SJCRH30 (cell line): ENCODE data around the gene FUZ. TPM values are rescaled to one million over a fixed set of nuclear protein-coding genes. Genes with fewer than 3 reads are reported as not detected.

Source experiments
- DNase-seq, 2 experiments: peaks; one replicate each; pipeline ENCODE4 v3.0.0-alpha.2; 2015 to 2020
- H3K27ac ChIP-seq: fragments of 250-450 bp; sonication (Bioruptor Pico); 2 replicates; pipeline ENCODE4 v1.5.1; 2020; ENCODE audit warnings: mild to moderate bottlenecking, moderate library complexity
- H3K27me3 ChIP-seq: fragments of 250-450 bp; sonication (Bioruptor Pico); 2 replicates; pipeline ENCODE4 v1.5.1; 2020; ENCODE audit warnings: mild to moderate bottlenecking, moderate library complexity
- H3K36me3 ChIP-seq: fragments of 250-450 bp; sonication (Bioruptor Pico); 2 replicates; pipeline ENCODE4 v1.5.1; 2020; ENCODE audit warnings: mild to moderate bottlenecking, moderate library complexity
- H3K4me1 ChIP-seq: fragments of 250-450 bp; sonication (Bioruptor Pico); 2 replicates; pipeline ENCODE4 v1.5.1; 2020; ENCODE audit warnings: mild to moderate bottlenecking, moderate library complexity
- H3K4me3 ChIP-seq: fragments of 250-450 bp; sonication (Bioruptor Pico); 2 replicates; pipeline ENCODE4 v1.5.1; 2020; ENCODE audit warnings: mild to moderate bottlenecking, moderate library complexity
- H3K9me3 ChIP-seq: fragments of 250-450 bp; sonication (Bioruptor Pico); replicated peaks from 2 replicates; pipeline ENCODE4 v1.5.1; 2020; ENCODE audit warnings: mild to moderate bottlenecking, moderate library complexity
- total RNA-seq: library from RNA; depleted of rRNA; stranded (reverse); fragments of >200 nt; shearing (Covaris generic); gene quantifications from 2 replicates; pipeline ENCODE4 v1.2.3, GENCODE V29; 2014

The FUZ gene
- total RNA-seq, 1 experiment from 2014 or later = 27.6 TPM

GRCh38 chr19:49774969-49775368, 38.1 kb downstream of the FUZ start:
- Histone ChIP-seq H3K27ac (no peak overlapping the region), H3K36me3 (0 out of 2 replicates have a peak, but pooled peaks cover 3% of the 10 kb centered on the region), H3K27me3 (no peaks in the 10 kb centered on the region), H3K4me3 (no peak overlapping the region), H3K4me1 (no peaks in the 10 kb centered on the region), H3K9me3 (no peaks in the 10 kb centered on the region)
- DNase-seq = no peak

- peaks cover 3% of the 10 kb centered on the region; the same call in 1 of the 2 replicates for H3K36me3 ChIP-seq
- H3K27me3 ChIP-seq = no peaks in the 10 kb centered on the region
- no peak overlapping the region for H3K4me3 ChIP-seq
- no peak for DNase-seq
- no peaks in the 10 kb centered on the region for H3K4me1 ChIP-seq
- H3K9me3 ChIP-seq = no peaks in the 10 kb centered on the region
- H3K27ac ChIP-seq = no peak overlapping the region
These were observed 39.3 kb downstream of the FUZ start for GRCh38 chr19:49773663-49774350.

GRCh38 chr19:49772850-49773432, 40.2 kb downstream of the FUZ start:
- Histone ChIP-seq H3K9me3 (no peaks in the 10 kb centered on the region), H3K4me3 (no peak overlapping the region), H3K27me3 (no peaks in the 10 kb centered on the region), H3K4me1 (0 out of 2 replicates have a peak, but pooled peaks cover 1% of the 10 kb centered on the region), H3K27ac (no peak overlapping the region), H3K36me3 (peaks cover 3% of the 10 kb centered on the region; the same call in 1 of the 2 replicates)
- no peak for DNase-seq

- H3K9me3 ChIP-seq = no peaks in the 10 kb centered on the region
- H3K36me3 ChIP-seq = peaks cover 3% of the 10 kb centered on the region; the same call in 1 of the 2 replicates
- no peak overlapping the region for H3K4me3 ChIP-seq
- H3K27me3 ChIP-seq = no peaks in the 10 kb centered on the region
- no peak for DNase-seq
- no peak overlapping the region for H3K27ac ChIP-seq
- H3K4me1 ChIP-seq = 0 out of 2 replicates have a peak, but pooled peaks cover 3% of the 10 kb centered on the region
These were observed 41.4 kb downstream of the FUZ start for GRCh38 chr19:49771674-49772139.

GRCh38 chr19:49770529-49770928, 42.6 kb downstream of the FUZ start:
- Histone ChIP-seq H3K4me3 (no peak overlapping the region), H3K36me3 (no peaks in the 10 kb centered on the region; the same call in 1 of the 2 replicates), H3K4me1 (0 out of 2 replicates have a peak, but pooled peaks cover 4% of the 10 kb centered on the region), H3K9me3 (no peaks in the 10 kb centered on the region), H3K27me3 (no peaks in the 10 kb centered on the region), H3K27ac (no peak overlapping the region)
- DNase-seq = no peak

GRCh38 chr19:49767967-49768581, 45.0 kb downstream of the FUZ start:
- no peaks in the 10 kb centered on the region; the same call in 1 of the 2 replicates for H3K36me3 ChIP-seq
- no peak for DNase-seq
- peak overlapping the region; percentile 87 for H3K4me3 ChIP-seq
- no peaks in the 10 kb centered on the region for H3K9me3 ChIP-seq
- 0 out of 2 replicates have a peak, but pooled peaks cover 6% of the 10 kb centered on the region for H3K4me1 ChIP-seq
- H3K27me3 ChIP-seq = no peaks in the 10 kb centered on the region
- H3K27ac ChIP-seq = no peak overlapping the region; the same call in 1 of the 2 replicates

- Histone ChIP-seq H3K4me3 (peak overlapping the region; percentile 87), H3K27me3 (no peaks in the 10 kb centered on the region), H3K27ac (peak overlapping the region; percentile 80), H3K4me1 (0 out of 2 replicates have a peak, but pooled peaks cover 6% of the 10 kb centered on the region), H3K36me3 (no peaks in the 10 kb centered on the region; the same call in 1 of the 2 replicates), H3K9me3 (no peaks in the 10 kb centered on the region)
- peak; percentile 17 to 29 for DNase-seq
These were observed 45.7 kb downstream of the FUZ start for GRCh38 chr19:49767381-49767780.

GRCh38 chr19:49766930-49767299, 46.2 kb downstream of the FUZ start, which contains the start of gene AP2A1:
TSS of gene AP2A1 (plus strand) at chr19:49767001. CDS start at chr19:49767134, 133 bp downstream.
- Histone ChIP-seq H3K27ac (peak within 1 kb of the TSS; percentile 80), H3K27me3 (no peaks in the 10 kb centered on the region), H3K9me3 (no peaks in the 10 kb centered on the region), H3K4me1 (0 out of 2 replicates have a peak, but pooled peaks cover 6% of the 10 kb centered on the region), H3K36me3 (no peaks in the 10 kb centered on the region; the same call in 1 of the 2 replicates), H3K4me3 (peak within 1 kb of the TSS; percentile 87)
- DNase-seq = no peak

GRCh38 chr19:49766007-49766929, 46.8 kb downstream of the FUZ start:
- peak overlapping the region; percentile 80 for H3K27ac ChIP-seq
- 0 out of 2 replicates have a peak, but pooled peaks cover 6% of the 10 kb centered on the region for H3K4me1 ChIP-seq
- no peaks in the 10 kb centered on the region for H3K9me3 ChIP-seq
- H3K36me3 ChIP-seq = no peaks in the 10 kb centered on the region; the same call in 1 of the 2 replicates
- H3K4me3 ChIP-seq = peak overlapping the region; percentile 42
- no peaks in the 10 kb centered on the region for H3K27me3 ChIP-seq
- peak; percentile 100 for DNase-seq

GRCh38 chr19:49764341-49764740, 48.8 kb downstream of the FUZ start:
- no peak for DNase-seq
- Histone ChIP-seq H3K27ac (no peak overlapping the region), H3K4me1 (0 out of 2 replicates have a peak, but pooled peaks cover 6% of the 10 kb centered on the region), H3K4me3 (no peak overlapping the region), H3K27me3 (no peaks in the 10 kb centered on the region), H3K9me3 (no peaks in the 10 kb centered on the region), H3K36me3 (no peaks in the 10 kb centered on the region; the same call in 1 of the 2 replicates)

- Histone ChIP-seq H3K27ac (no peak within 1 kb of the TSS), H3K4me3 (no peak within 1 kb of the TSS)
These were observed 49.9 kb downstream of the FUZ start, which contains the start of gene TSKS for GRCh38 chr19:49763230-49763629. TSS of gene TSKS (minus strand) at chr19:49763306. CDS start at chr19:49763247, 59 bp downstream.

GRCh38 chr19:49761625-49762311, 51.3 kb downstream of the FUZ start:
- H3K27ac ChIP-seq = no peak overlapping the region
- no peaks in the 10 kb centered on the region for H3K27me3 ChIP-seq
- no peaks in the 10 kb centered on the region for H3K36me3 ChIP-seq
- 0 out of 2 replicates have a peak, but pooled peaks cover 3% of the 10 kb centered on the region for H3K4me1 ChIP-seq
- DNase-seq = peak; percentile 11 to 26
- H3K4me3 ChIP-seq = no peak overlapping the region
- H3K9me3 ChIP-seq = no peaks in the 10 kb centered on the region

More at GRCh38 chr19:49763230-49763629, 49.9 kb downstream of the FUZ start, which contains the start of gene TSKS:
- Histone ChIP-seq H3K27me3 (no peaks in the 10 kb centered on the region), H3K9me3 (no peaks in the 10 kb centered on the region), H3K36me3 (no peaks in the 10 kb centered on the region), H3K4me1 (0 out of 2 replicates have a peak, but pooled peaks cover 6% of the 10 kb centered on the region)
- DNase-seq = no peak

GRCh38 chr19:49761249-49761624, 51.9 kb downstream of the FUZ start:
- H3K4me1 ChIP-seq = 0 out of 2 replicates have a peak, but pooled peaks cover 3% of the 10 kb centered on the region
- H3K36me3 ChIP-seq = no peaks in the 10 kb centered on the region
- no peak overlapping the region for H3K27ac ChIP-seq
- DNase-seq = no peak
- peaks cover under 1% of the 10 kb centered on the region; the same call in 1 of the 2 replicates for H3K9me3 ChIP-seq
- no peaks in the 10 kb centered on the region for H3K27me3 ChIP-seq
- H3K4me3 ChIP-seq = no peak overlapping the region
